HuH-7.5 (cell line): ENCODE results near the gene ALDH18A1.

Experiments used
- DNase-seq: peaks from one replicate; pipeline ENCODE4 v3.0.0; 2011; ENCODE audit warnings: low spot score

ALDH18A1 gene

GRCh38 chr10:95556994-95557767, 99.3 kb downstream of the ALDH18A1 start:
- DNase-seq: no peak
